Aorta (tissue), 5 donors: Measurements from ENCODE around the gene SPAG9. TPM values are rescaled to one million over a fixed set of nuclear protein-coding genes. Genes with fewer than 3 reads are reported as not detected.

Experiments used
- ATAC-seq: fragments of 200-7000 bp; cut with Tn5 transposase; one replicate; pipeline ENCODE4 v1.9.1; 2022; ENCODE audit warnings: moderate library complexity; ENCODE audit not compliant: low FRiP score
- DNase-seq, 2 donors: peaks; one replicate each; pipeline ENCODE4 v3.0.0-alpha.2; 2020
- H3K27ac ChIP-seq, 2 donors: one replicate each; pipeline ENCODE4 v1.5.1; 2013; ENCODE audit warnings: low read length in 2 of 2, mild to moderate bottlenecking in 2 of 2, moderate library complexity in 2 of 2, control low read depth in 1 of 2, inconsistent platforms in 1 of 2, low read depth in 1 of 2
- H3K27me3 ChIP-seq, 2 donors: one replicate each; pipeline ENCODE4 v1.6.1; 2013; ENCODE audit warnings: control low read depth in 1 of 2, low read length in 1 of 2, mild to moderate bottlenecking in 1 of 2, moderate library complexity in 1 of 2; ENCODE audit not compliant: insufficient read depth in 2 of 2, control insufficient read depth in 1 of 2
- H3K36me3 ChIP-seq, 2 donors: one replicate each; pipeline ENCODE4 v1.6.1; 2013; ENCODE audit warnings: control low read depth in 1 of 2, low read length in 1 of 2, mild to moderate bottlenecking in 1 of 2; ENCODE audit not compliant: insufficient read depth in 2 of 2, control insufficient read depth in 1 of 2
- H3K4me1 ChIP-seq, 2 donors: one replicate each; pipeline ENCODE4 v1.6.1; 2013; ENCODE audit warnings: low read length in 2 of 2, control low read depth in 1 of 2, mild to moderate bottlenecking in 1 of 2, moderate library complexity in 1 of 2; ENCODE audit not compliant: insufficient read depth in 2 of 2, control insufficient read depth in 1 of 2
- H3K4me3 ChIP-seq, 2 donors: one replicate each; pipeline ENCODE4 v1.5.1; 2013; ENCODE audit warnings: low read length in 2 of 2, control low read depth in 1 of 2, mild to moderate bottlenecking in 1 of 2
- H3K9me3 ChIP-seq: one replicate; pipeline ENCODE4 v1.6.1; 2013; ENCODE audit warnings: mild to moderate bottlenecking, low read length; ENCODE audit not compliant: control insufficient read depth
- WGBS, 2 donors: extraction: QIAGEN DNeasy Blood & Tissue Kit; methylation state at CpG; one replicate each; pipeline ENCODE4 v1.1.7; 2013; 5-methylcytosine and 5-hydroxymethylcytosine counted together
- intact Hi-C, 2 donors: fragments of 100-400 bp; cut with DNase I; formaldehyde crosslinking; loops; one replicate each; pipeline versions ENCODE4 v1.14.2 to v1.15.0; 2022
- polyA plus RNA-seq, 2 donors: library from polyadenylated mRNA; stranded (reverse); fragments of 200-250 nt; gene quantifications; one replicate each; pipeline ENCODE4 v1.2.3, GENCODE V29; 2013
- total RNA-seq, 2 donors: library from RNA; stranded (reverse); fragmentation: NEBNext Ultra II Directional; extraction: Animal tissue kit (Norgen Biotek cat#: 25700); gene quantifications; one replicate each; pipeline ENCODE4 v1.2.1, GENCODE V29; 2021
- donor health status: healthy with polysubstance abuse.
- donor health status: Bipolar disorder and iron deficiency.
- donor health status: DM: no; HTN: no; CAD: no.
- donor health status: DM: no; HTN: no; CAD: no.
- donor health status: DM: yes; HTN: yes; CAD: no.

Gene SPAG9
- total and polyA plus RNA-seq, 4 donors = 20.7 to 151 (median 85.6) TPM

DNA sequence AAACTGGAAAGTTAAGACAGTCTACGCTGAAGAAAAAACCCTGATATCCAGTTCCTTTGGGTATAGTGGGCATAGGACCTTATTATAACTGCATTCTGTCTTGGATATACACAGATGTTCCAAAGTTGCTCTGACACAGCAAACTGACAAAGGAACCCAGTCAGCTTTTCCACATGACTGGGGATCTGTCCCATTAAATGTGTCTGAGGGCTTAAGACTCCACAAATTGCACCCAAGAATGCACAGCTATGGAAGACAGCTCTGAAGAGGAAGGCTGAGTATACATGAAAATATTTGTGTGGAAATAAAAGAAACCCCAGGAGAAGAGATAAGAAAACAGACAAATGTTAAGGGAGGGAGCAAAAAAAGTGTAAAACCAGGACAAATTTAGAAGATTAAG is 114.1 kb downstream of the SPAG9 start:
- Histone ChIP-seq H3K27ac (no peak overlapping the region), H3K4me3 (no peak overlapping the region), H3K36me3 (peaks cover 0 to 4% of the 10 kb centered on the region in 2 donors), H3K9me3 (no peaks in the 10 kb centered on the region), H3K27me3 (no peaks in the 10 kb centered on the region), H3K4me1 (no peaks in the 10 kb centered on the region)
- ATAC-seq (no peak), DNase-seq (no peak)
- 96 to 98% methylated on average over 1 of the region's 1 CpG for WGBS, 2 donors
- intact Hi-C loops = loop anchor here in 1 of 2 donors (10.0 kb wide), 1 partner anchor 48 kb away; no protein-coding TSS in a partner anchor

DNA sequence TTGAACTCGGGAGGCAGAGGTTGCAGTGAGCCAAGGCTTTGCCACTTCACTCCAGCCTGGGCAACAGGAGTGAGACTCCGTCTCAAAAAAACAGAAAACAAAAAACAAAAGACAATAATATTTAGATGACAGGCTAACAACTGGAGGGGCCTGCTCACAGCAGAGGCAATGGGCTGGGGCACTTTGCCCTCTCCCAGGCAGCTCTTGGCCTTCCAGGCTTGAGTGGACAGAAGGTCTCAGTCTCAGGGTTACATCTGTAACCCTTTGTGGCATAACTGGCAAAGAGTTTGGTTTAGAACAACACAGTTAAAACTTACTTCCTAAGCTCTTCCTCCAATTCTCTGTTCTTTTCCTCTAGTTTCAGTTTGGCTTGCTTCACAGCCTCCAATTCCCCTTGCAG is 114.9 kb downstream of the SPAG9 start:
- no peaks in the 10 kb centered on the region for H3K27me3 ChIP-seq
- H3K27ac ChIP-seq = no peak overlapping the region
- no peak for ATAC-seq
- no peak overlapping the region for H3K4me3 ChIP-seq
- 85 to 88% methylated on average over 2 of the region's 2 CpGs for WGBS, 2 donors
- H3K36me3 ChIP-seq = peaks cover 0 to 4% of the 10 kb centered on the region in 2 donors
- no peak for DNase-seq
- intact Hi-C loops = loop anchor here in 1 of 2 donors (10.0 kb wide), 1 partner anchor 49 kb away; no protein-coding TSS in a partner anchor
- H3K4me1 ChIP-seq = no peaks in the 10 kb centered on the region
- H3K9me3 ChIP-seq = no peaks in the 10 kb centered on the region

DNA sequence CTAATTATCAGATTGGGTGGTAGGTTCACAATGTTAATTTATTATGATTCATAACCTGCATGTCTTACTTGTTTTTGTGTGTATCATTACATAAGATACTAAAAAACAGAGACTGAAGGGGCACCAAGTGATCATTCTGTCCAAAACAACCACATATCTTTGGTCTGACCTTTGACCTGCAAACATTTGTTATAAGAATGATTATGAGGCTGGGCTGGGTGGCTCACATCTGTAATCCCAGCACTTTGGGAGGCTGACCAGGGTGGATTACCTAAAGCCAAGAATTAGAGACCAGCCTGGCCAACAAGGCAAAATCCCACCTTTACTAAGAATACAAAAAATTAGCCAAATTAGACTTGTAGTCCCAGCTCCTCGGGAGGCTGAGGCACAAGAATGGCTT is 116.4 kb downstream of the SPAG9 start:
- H3K36me3 ChIP-seq = peaks cover 0 to 4% of the 10 kb centered on the region in 2 donors
- ATAC-seq = no peak

DNA sequence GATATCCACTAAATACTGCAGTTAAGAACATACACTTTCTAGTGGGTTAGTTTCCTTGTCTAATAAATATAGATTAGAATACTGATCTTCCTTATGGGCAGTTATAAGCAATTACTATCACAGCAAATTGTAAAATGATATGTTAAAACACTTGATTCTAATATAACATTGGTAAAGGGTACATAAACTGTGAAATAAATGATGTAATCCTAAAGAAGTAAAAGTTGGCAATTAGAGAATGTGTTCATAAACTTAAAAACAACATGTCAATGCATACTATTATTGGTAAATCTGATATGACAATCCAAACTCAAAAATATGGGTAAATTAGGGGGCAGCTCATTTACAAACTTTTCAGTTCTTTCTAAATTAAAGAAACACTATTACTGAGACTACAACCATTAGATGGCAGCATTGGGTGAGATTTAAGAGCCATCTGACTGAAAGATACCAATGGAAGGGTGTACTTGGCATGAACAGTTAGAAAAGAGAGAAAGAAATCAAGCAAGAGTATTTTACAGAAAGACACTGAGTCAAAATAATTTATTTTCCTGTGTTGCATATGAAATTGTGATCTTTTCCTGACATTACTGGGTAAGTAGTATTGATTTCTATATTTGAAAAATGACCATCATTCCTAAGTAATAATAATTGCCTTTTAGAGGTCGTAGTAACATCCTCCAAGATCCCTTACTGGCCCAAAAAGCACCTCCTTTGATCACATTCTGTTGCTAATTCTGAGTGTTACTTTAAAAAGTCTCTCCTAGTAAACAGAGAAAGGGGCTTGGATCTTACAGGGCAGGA is 119.6 kb downstream of the SPAG9 start:
- WGBS, 2 donors = 86 to 90% methylated on average over 1 of the region's 1 CpG
- DNase-seq (no peak), ATAC-seq (no peak)
- H3K4me3 ChIP-seq = no peak overlapping the region
- intact Hi-C loops = loop anchor here (2.0 to 10.0 kb wide), 3 partner anchors 54 to 152 kb away; partner anchors contain the start of gene NME1 (in 2 of the 2)
- no peaks in the 10 kb centered on the region for H3K27me3 ChIP-seq
- peaks cover 4 to 6% of the 10 kb centered on the region in 2 donors for H3K36me3 ChIP-seq
- no peaks in the 10 kb centered on the region for H3K4me1 ChIP-seq
- H3K9me3 ChIP-seq = no peaks in the 10 kb centered on the region
- no peak overlapping the region for H3K27ac ChIP-seq

More for the DNA sequence above, 116.4 kb downstream of the SPAG9 start:
- no peak for DNase-seq
- 79 to 81% methylated on average over 1 of the region's 1 CpG for WGBS, 2 donors
- Histone ChIP-seq H3K4me1 (no peaks in the 10 kb centered on the region), H3K4me3 (no peak overlapping the region), H3K27ac (no peak overlapping the region), H3K9me3 (no peaks in the 10 kb centered on the region), H3K27me3 (no peaks in the 10 kb centered on the region)
- intact Hi-C loops = loop anchor here (5.0 to 10.0 kb wide), 2 partner anchors 51 to 53 kb away; no protein-coding TSS in a partner anchor

DNA sequence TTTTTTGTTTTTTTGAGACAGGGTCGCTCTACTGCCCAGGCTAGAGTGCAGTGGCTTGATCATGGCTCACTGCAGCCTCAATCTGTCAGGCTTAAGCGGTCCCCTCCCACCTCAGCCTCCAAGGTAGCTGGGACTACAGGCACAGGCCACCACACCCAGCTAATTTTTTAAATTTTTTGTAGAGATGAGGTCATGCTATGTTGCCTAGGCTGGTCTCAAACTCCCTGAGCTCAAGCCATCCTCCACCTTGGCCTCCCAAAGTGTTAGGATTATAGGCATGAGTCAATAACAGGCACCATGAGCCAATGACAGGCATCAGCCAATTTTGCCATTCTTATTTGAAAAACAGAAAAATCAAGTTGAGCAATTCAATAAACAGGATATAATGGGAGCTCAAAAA is 125.0 kb downstream of the SPAG9 start:
- H3K36me3 ChIP-seq = peaks cover 9 to 15% of the 10 kb centered on the region in 2 donors
- DNase-seq (no peak), ATAC-seq (no peak)
- 95 to 98% methylated on average over 2 of the region's 2 CpGs for WGBS, 2 donors
- no peak overlapping the region for H3K27ac ChIP-seq
- no peaks in the 10 kb centered on the region for H3K27me3 ChIP-seq
- intact Hi-C loops = no loop called here
- no peak overlapping the region for H3K4me3 ChIP-seq
- no peaks in the 10 kb centered on the region for H3K4me1 ChIP-seq
- H3K9me3 ChIP-seq = no peaks in the 10 kb centered on the region

DNA sequence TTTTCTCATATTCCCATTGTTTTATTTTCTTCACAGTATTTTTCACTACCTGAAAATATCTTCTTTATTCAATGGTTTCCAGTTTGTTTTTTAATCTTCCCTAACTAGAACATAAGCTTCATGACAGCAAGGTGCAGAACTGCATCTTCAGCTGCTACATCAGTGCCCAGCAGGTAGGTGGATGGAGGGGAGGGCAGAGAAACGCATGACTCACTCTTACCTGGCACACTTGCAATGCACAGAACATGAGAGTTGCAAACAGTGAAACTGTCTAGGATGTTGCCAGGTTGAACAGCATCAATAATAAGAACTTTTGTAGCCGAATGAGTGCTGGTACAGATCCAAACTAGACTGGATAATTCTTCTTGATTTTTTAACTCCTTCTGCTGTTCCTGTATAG is 127.1 kb downstream of the SPAG9 start:
- peaks cover 13 to 15% of the 10 kb centered on the region in 2 donors for H3K36me3 ChIP-seq
- no peaks in the 10 kb centered on the region for H3K4me1 ChIP-seq
- intact Hi-C loops = no loop called here
- no peaks in the 10 kb centered on the region for H3K27me3 ChIP-seq
- WGBS, 2 donors = 56 to 61% methylated on average over 2 of the region's 2 CpGs
- H3K9me3 ChIP-seq = no peaks in the 10 kb centered on the region
- DNase-seq (no peak), ATAC-seq (no peak)
- no peak overlapping the region for H3K4me3 ChIP-seq
- H3K27ac ChIP-seq = no peak overlapping the region

DNA sequence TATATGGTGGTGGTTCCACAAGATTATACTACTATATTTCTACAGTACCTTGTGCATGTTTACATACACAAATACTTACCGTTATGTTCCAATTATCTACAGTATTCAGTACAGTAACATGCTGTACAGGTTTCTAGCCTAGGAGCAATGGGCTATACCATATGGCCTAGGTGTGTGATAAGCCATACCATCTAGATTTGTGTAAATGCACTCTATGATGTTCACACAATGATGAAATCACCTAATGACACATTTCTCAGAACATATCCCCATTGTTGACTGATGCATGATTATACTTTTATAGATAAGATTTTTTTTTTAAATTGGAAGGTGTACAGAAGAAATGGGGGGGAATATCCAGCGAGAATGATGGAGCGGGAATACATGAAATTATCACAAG is 131.5 kb downstream of the SPAG9 start:
- Histone ChIP-seq H3K27ac (no peak overlapping the region), H3K36me3 (peaks cover under 1 to 10% of the 10 kb centered on the region in 2 donors), H3K4me1 (no peaks in the 10 kb centered on the region), H3K9me3 (no peaks in the 10 kb centered on the region), H3K27me3 (no peaks in the 10 kb centered on the region), H3K4me3 (no peak overlapping the region)
- intact Hi-C loops = no loop called here
- 90 to 91% methylated on average over 3 of the region's 3 CpGs for WGBS, 2 donors
- ATAC-seq (no peak), DNase-seq (no peak)

DNA sequence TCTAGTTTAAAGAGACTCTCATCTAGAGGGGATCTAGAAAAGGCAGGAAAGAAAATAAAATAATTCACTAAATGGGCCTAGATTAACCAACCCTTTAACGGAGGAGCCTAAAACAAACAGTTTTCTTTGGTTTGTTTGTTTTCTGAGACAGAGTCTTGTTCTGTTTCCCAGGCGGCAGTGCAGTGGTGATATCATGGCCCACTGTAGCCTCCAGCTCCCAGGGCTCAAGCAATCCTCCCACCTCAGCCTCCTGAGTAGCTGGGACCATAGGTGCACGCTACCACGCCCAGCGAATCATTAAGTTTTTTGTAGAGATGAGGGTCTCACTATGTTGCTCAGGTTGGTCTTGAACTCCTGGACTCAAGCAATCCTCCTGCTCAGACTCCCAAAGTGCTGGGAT is 132.2 kb downstream of the SPAG9 start:
- no peaks in the 10 kb centered on the region for H3K4me1 ChIP-seq
- WGBS, 2 donors = 88 to 90% methylated on average over 5 of the region's 5 CpGs
- H3K36me3 ChIP-seq = peaks cover 0 to 8% of the 10 kb centered on the region in 2 donors
- ATAC-seq (no peak), DNase-seq (no peak)
- no peaks in the 10 kb centered on the region for H3K9me3 ChIP-seq
- no peak overlapping the region for H3K27ac ChIP-seq
- no peak overlapping the region for H3K4me3 ChIP-seq
- intact Hi-C loops = no loop called here
- no peaks in the 10 kb centered on the region for H3K27me3 ChIP-seq
